H1 (cell line): ENCODE data around the gene MRPS18B. TPM values are rescaled to one million over a fixed set of nuclear protein-coding genes. Genes with fewer than 3 reads are reported as not detected.

Experiments used
- ATF3 ChIP-seq: IDR thresholded peaks from 2 replicates; pipeline ENCODE4 v1.6.1; 2011; ENCODE audit warnings: low read depth, mild to moderate bottlenecking, low read length; ENCODE audit not compliant: insufficient read depth
- BACH1 ChIP-seq: IDR thresholded peaks from 2 replicates; pipeline ENCODE4 v1.6.1; 2012; ENCODE audit warnings: low read length, improper control_type of control experiment
- CBX5 ChIP-seq: fragments of 300-800, 300-1000 bp; sonication (generic); IDR thresholded peaks from 2 replicates; pipeline ENCODE4 v1.7.1; 2016; ENCODE audit warnings: antibody characterized with exemption, low read length, low read depth
- CTCF ChIP-seq, 3 experiments: IDR thresholded peaks; 1 replicate in 2 of 3; 2 replicates in 1 of 3; pipeline versions ENCODE4 v1.5.1 to v1.6.1; 2011; ENCODE audit warnings: low read length in 3 of 3, mild to moderate bottlenecking in 3 of 3, inconsistent platforms in 2 of 3, low read depth in 1 of 3, moderate library complexity in 1 of 3; ENCODE audit not compliant: insufficient read depth in 1 of 3; ENCODE audit errors: control extremely low read depth in 1 of 3
- E2F6 ChIP-seq: IDR thresholded peaks from 2 replicates; pipeline ENCODE4 v1.6.1; 2012; ENCODE audit warnings: inconsistent platforms
- EGR1 ChIP-seq: IDR thresholded peaks from 2 replicates; pipeline ENCODE4 v1.6.1; 2011; ENCODE audit warnings: low read depth, low read length, borderline replicate concordance
- FOSL1 ChIP-seq: IDR thresholded peaks from 2 replicates; pipeline ENCODE4 v1.6.1; 2011; ENCODE audit warnings: mild to moderate bottlenecking, low read depth, low read length, moderate library complexity; ENCODE audit not compliant: insufficient read depth
- GTF2F1 ChIP-seq: IDR thresholded peaks from 2 replicates; pipeline ENCODE4 v1.6.1; 2012; ENCODE audit warnings: low read depth, low read length, improper control_type of control experiment, borderline replicate concordance
- HDAC2 ChIP-seq, 2 experiments: fragments of 300-600 bp in 1 of 2; sonication (generic) in 1 of 2; IDR thresholded peaks; 2 replicates each; pipeline ENCODE4 v1.6.1; 2011 to 2012; ENCODE audit warnings: low read depth in 2 of 2, low read length in 2 of 2, mild to moderate bottlenecking in 2 of 2, moderate library complexity in 2 of 2, borderline replicate concordance in 1 of 2, inconsistent platforms in 1 of 2
- HDAC6 ChIP-seq: IDR thresholded peaks from one replicate; pipeline ENCODE4 v1.7.1; 2012; ENCODE audit warnings: low read depth, mild to moderate bottlenecking, inconsistent platforms, low read length, moderate library complexity
- NRF1 ChIP-seq: IDR thresholded peaks from 2 replicates; pipeline ENCODE4 v1.6.1; 2011; ENCODE audit warnings: mild to moderate bottlenecking, low read depth, low read length, improper control_type of control experiment
- POLR2AphosphoS5 ChIP-seq: IDR thresholded peaks from 2 replicates; pipeline ENCODE4 v1.6.1; 2011; ENCODE audit warnings: low read depth, low read length
- RBBP5 ChIP-seq: IDR thresholded peaks from 2 replicates; pipeline ENCODE4 v1.7.1; 2012; ENCODE audit warnings: low read depth, mild to moderate bottlenecking, inconsistent platforms, low read length, moderate library complexity, borderline replicate concordance
- RNF2 ChIP-seq: fragments of 200-900, 300-1000 bp; sonication (generic); IDR thresholded peaks from 2 replicates; pipeline ENCODE4 v1.7.1; 2016; ENCODE audit warnings: borderline replicate concordance, low read depth, mild to moderate bottlenecking, antibody characterized with exemption, low read length; ENCODE audit not compliant: poor library complexity, severe bottlenecking; ENCODE audit errors: missing control alignments
- SIX5 ChIP-seq: IDR thresholded peaks from 2 replicates; pipeline ENCODE4 v1.6.1; 2011; ENCODE audit warnings: mild to moderate bottlenecking, low read depth, low read length
- SP1 ChIP-seq: IDR thresholded peaks from 2 replicates; pipeline ENCODE4 v1.6.1; 2011; ENCODE audit warnings: low read depth, low read length
- SP4 ChIP-seq: IDR thresholded peaks from 2 replicates; pipeline ENCODE4 v1.6.1; 2012; ENCODE audit warnings: low read length, inconsistent platforms
- TAF7 ChIP-seq: optimal IDR thresholded peaks from 2 replicates; pipeline ENCODE3; 2011; ENCODE audit warnings: low read depth, mild to moderate bottlenecking, inconsistent platforms, low read length, moderate library complexity, borderline replicate concordance
- TEAD4 ChIP-seq: IDR thresholded peaks from 2 replicates; pipeline ENCODE4 v1.6.1; 2012; ENCODE audit warnings: low read depth, low read length, inconsistent platforms, mixed read lengths
- polyA plus RNA-seq, 7 experiments: library from polyadenylated mRNA; depleted of rRNA in 3 of 7; stranded (reverse) in 5 of 7; unstranded in 2 of 7; fragments of >200 nt in 5 of 7; fragments of 200-250 nt in 2 of 7; gene quantifications; 1 replicate in 5 of 7; 2 replicates in 1 of 7; 4 replicates in 1 of 7; pipeline versions ENCODE4 v1.2.1 to v1.2.3, GENCODE V29; 2011 to 2013; ENCODE audit warnings: missing spikeins in 2 of 7, mixed read lengths in 2 of 7
- total RNA-seq: library from RNA; stranded (reverse); fragmentation: NEBNext Ultra II Directional; extraction: Animal tissue kit (Norgen Biotek cat#: 25700); gene quantifications from 2 replicates; pipeline ENCODE4 v1.2.1, GENCODE V29; 2021

MRPS18B gene
- total and polyA plus RNA-seq, 2 of the 8 experiments (the other 6 are each of a cell fraction or from before 2014, with no cell fraction given) = 57.8 to 83.3 TPM

GRCh38 chr6:30672445-30673253 is 55.0 kb downstream of the MRPS18B start, which contains the start of gene DHX16 (continued):
- TF ChIP-seq EGR1 (peak; percentile 12; the same call in 1 of the 2 replicates), TAF7 (peak; percentile 54), CBX5 (no peak), TEAD4 (no peak), SIX5 (no peak), HDAC2 (IDR thresholded peaks at IDR 0.05; ENCODE audit: borderline replicate concordance in 1 of 2, low read depth in 2 of 2, low read length in 2 of 2) (0 out of 4 replicates have a peak, but pooled peaks of 1 of the 2 experiments have one; percentile 21), CTCF (IDR thresholded peaks at IDR 0.05; ENCODE audit: control extremely low read depth in 1 of 3, insufficient read depth in 1 of 3, low read depth in 1 of 3, low read length in 3 of 3) (peak; percentile 50 to 80 (median 72)), HDAC6 (no peak), ATF3 (no peak), RNF2 (no peak), GTF2F1 (no peak), E2F6 (no peak), SP1 (0 out of 2 replicates have a peak, but pooled peaks have one; percentile 54), BACH1 (no peak), RBBP5 (peak; percentile 70; the same call in 1 of the 2 replicates), FOSL1 (no peak), NRF1 (no peak), SP4 (peak; percentile 68; the same call in 1 of the 2 replicates), POLR2AphosphoS5 (no peak)
